Fibroblast of lung (primary cell): ENCODE data around the gene C8B. TPM values are rescaled to one million over a fixed set of nuclear protein-coding genes. Genes with fewer than 3 reads are reported as not detected.

Source experiments
- DNase-seq, 2 donors: peaks; one replicate each; pipeline versions ENCODE4 v3.0.0 to v3.0.0-alpha.2; 2010; ENCODE audit warnings: low read depth in 2 of 2
- H2AFZ ChIP-seq: 2 replicates; pipeline ENCODE4 v1.5.1; 2012; ENCODE audit warnings: low read length, control low read depth, inconsistent platforms
- H3K27ac ChIP-seq: 2 replicates; pipeline ENCODE4 v1.5.1; 2011; ENCODE audit warnings: low read length, control low read depth; ENCODE audit not compliant: insufficient read depth
- H3K27me3 ChIP-seq: 2 replicates; pipeline ENCODE4 v1.5.1; 2011; ENCODE audit warnings: mild to moderate bottlenecking, low read length; ENCODE audit not compliant: control insufficient read depth, insufficient read depth
- H3K36me3 ChIP-seq: 2 replicates; pipeline ENCODE4 v1.5.1; 2011; ENCODE audit warnings: low read length; ENCODE audit not compliant: control insufficient read depth, insufficient read depth
- H3K4me1 ChIP-seq: 2 replicates; pipeline ENCODE4 v1.5.1; 2011; ENCODE audit warnings: low read length; ENCODE audit not compliant: control insufficient read depth, insufficient read depth; ENCODE audit errors: extremely low read depth
- H3K4me2 ChIP-seq: 2 replicates; pipeline ENCODE4 v1.5.1; 2011; ENCODE audit warnings: low read length, control low read depth; ENCODE audit not compliant: insufficient read depth; ENCODE audit errors: extremely low read depth
- H3K4me3 ChIP-seq, 4 experiments: fragments of 200-600 bp in 1 of 4; sonication (generic) in 1 of 4; replicated peaks in 1 of 4; 2 replicates each; pipeline ENCODE4 v1.5.1; 2011 to 2016; ENCODE audit warnings: low read length in 4 of 4, low read depth in 3 of 4, mild to moderate bottlenecking in 3 of 4, control low read depth in 2 of 4, inconsistent platforms in 1 of 4, mixed read lengths in 1 of 4; ENCODE audit not compliant: insufficient read depth in 1 of 4; ENCODE audit errors: control extremely low read depth in 1 of 4
- H3K79me2 ChIP-seq: 2 replicates; pipeline ENCODE4 v1.5.1; 2012; ENCODE audit warnings: mild to moderate bottlenecking, low read length, inconsistent platforms; ENCODE audit not compliant: control insufficient read depth, insufficient read depth
- H3K9ac ChIP-seq: 2 replicates; pipeline ENCODE4 v1.5.1; 2011; ENCODE audit warnings: mild to moderate bottlenecking, low read length, control low read depth; ENCODE audit not compliant: insufficient read depth
- H3K9me3 ChIP-seq: 2 replicates; pipeline ENCODE4 v1.5.1; 2012; ENCODE audit warnings: low read depth, low read length; ENCODE audit not compliant: control insufficient read depth, insufficient read depth
- H4K20me1 ChIP-seq: 2 replicates; pipeline ENCODE4 v1.5.1; 2011; ENCODE audit warnings: low read length; ENCODE audit not compliant: control insufficient read depth, insufficient read depth; ENCODE audit errors: extremely low read depth
- CTCF ChIP-seq, 2 donors: IDR thresholded peaks in 1 of 2; conservative IDR thresholded peaks in 1 of 2; 1 replicate in 1 of 2; 2 replicates in 1 of 2; pipeline ENCODE4 v1.5.1; 2011 to 2012; ENCODE audit warnings: low read length in 2 of 2, control low read depth in 1 of 2, inconsistent platforms in 1 of 2, low read depth in 1 of 2, mild to moderate bottlenecking in 1 of 2
- EZH2 ChIP-seq: IDR thresholded peaks from 2 replicates; pipeline ENCODE4 v1.5.1; 2012; ENCODE audit warnings: low read length, control low read depth, mild to moderate bottlenecking; ENCODE audit errors: missing control alignments
- polyA plus RNA-seq, 2 donors: library from polyadenylated mRNA; depleted of rRNA in 1 of 2; stranded (reverse) in 1 of 2; unstranded in 1 of 2; fragments of >200 nt; gene quantifications; 2 replicates each; pipeline ENCODE4 v1.2.1, GENCODE V29; 2011 to 2012; ENCODE audit warnings: missing spikeins in 1 of 2
- total RNA-seq: library from RNA; depleted of rRNA; stranded (reverse); fragments of >200 nt; gene quantifications from 2 replicates; pipeline ENCODE4 v1.2.1, GENCODE V29; 2014

C8B gene
- total and polyA plus RNA-seq, 2 donors (not counting 1 experiment from before 2014, with no cell fraction given) = not detected

DNA sequence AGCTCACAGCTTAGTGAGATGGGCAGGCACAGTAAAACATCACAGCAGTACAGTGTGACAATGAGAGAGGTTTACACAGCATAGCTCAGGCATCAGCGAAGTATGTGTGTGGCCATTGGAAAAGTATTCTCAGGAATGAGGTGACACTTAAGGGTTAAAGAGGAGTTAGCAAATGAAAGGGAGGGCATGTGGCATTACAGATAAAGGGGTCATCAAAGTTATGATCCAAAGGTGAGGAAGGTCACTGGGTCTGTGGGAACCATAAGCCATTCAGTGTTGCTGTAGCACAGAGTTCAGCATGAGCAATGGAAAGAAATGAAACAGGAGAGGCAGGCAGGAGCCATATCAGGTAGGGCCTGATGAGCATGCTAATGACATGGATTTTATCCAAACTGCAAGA, 4.5 kb upstream of the C8B start:
- no peaks in the 10 kb centered on the region for H3K79me2 ChIP-seq

DNA sequence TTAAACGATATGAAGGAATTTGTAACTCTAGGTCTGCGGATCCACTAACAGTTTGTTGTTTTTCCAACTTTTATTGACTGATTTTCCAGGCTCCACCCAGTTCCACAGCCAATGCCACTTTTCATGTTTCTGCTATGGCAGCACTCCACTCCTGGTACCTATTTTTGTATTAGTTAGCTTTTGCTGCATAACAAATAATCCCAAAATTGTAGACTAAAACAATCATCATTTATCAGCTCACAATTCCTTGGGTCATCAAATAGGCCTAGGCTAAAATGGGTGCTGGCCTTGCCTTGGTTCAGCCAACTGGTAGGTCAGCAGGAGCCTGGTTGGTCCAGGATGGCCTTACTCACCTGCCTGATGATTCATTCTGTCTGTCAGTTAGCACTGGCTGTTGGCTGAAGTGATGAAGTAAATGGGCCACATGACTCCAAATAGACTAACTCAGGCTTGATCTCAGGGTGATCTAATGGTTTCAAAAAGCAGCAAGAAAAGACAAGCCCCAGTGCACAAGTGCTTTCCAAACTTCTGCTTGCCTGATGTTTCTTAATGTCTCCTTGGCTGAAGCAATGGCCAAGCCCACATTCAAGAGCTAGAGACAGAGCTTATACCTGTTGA, 3.2 kb upstream of the C8B start:
- Histone ChIP-seq H3K79me2 (no peaks in the 10 kb centered on the region), H3K36me3 (no peaks in the 10 kb centered on the region), H3K9ac (no peak overlapping the region), H4K20me1 (no peaks in the 10 kb centered on the region), H2AFZ (no peak overlapping the region), H3K4me1 (no peaks in the 10 kb centered on the region), H3K27me3 (no peaks in the 10 kb centered on the region), H3K4me2 (no peak overlapping the region), H3K4me3 (no peak overlapping the region), H3K27ac (no peak overlapping the region), H3K9me3 (no peaks in the 10 kb centered on the region)
- TF ChIP-seq CTCF (conservative IDR thresholded peaks at IDR 0.05 in 1 of 2, IDR thresholded peaks at IDR 0.05 in 1 of 2; ENCODE audit: low read depth in 1 of 2, low read length in 2 of 2) (no peak), EZH2 (no peak)
- DNase-seq = no peak

More for the DNA sequence above, 4.5 kb upstream of the C8B start:
- TF ChIP-seq EZH2 (no peak), CTCF (conservative IDR thresholded peaks at IDR 0.05 in 1 of 2, IDR thresholded peaks at IDR 0.05 in 1 of 2; ENCODE audit: low read depth in 1 of 2, low read length in 2 of 2) (no peak)
- no peak for DNase-seq
- Histone ChIP-seq H4K20me1 (no peaks in the 10 kb centered on the region), H3K9ac (no peak overlapping the region), H3K4me1 (no peaks in the 10 kb centered on the region), H3K9me3 (no peaks in the 10 kb centered on the region), H3K36me3 (no peaks in the 10 kb centered on the region), H3K4me2 (no peak overlapping the region), H3K4me3 (no peak overlapping the region), H3K27me3 (no peaks in the 10 kb centered on the region), H2AFZ (no peak overlapping the region), H3K27ac (no peak overlapping the region)

DNA sequence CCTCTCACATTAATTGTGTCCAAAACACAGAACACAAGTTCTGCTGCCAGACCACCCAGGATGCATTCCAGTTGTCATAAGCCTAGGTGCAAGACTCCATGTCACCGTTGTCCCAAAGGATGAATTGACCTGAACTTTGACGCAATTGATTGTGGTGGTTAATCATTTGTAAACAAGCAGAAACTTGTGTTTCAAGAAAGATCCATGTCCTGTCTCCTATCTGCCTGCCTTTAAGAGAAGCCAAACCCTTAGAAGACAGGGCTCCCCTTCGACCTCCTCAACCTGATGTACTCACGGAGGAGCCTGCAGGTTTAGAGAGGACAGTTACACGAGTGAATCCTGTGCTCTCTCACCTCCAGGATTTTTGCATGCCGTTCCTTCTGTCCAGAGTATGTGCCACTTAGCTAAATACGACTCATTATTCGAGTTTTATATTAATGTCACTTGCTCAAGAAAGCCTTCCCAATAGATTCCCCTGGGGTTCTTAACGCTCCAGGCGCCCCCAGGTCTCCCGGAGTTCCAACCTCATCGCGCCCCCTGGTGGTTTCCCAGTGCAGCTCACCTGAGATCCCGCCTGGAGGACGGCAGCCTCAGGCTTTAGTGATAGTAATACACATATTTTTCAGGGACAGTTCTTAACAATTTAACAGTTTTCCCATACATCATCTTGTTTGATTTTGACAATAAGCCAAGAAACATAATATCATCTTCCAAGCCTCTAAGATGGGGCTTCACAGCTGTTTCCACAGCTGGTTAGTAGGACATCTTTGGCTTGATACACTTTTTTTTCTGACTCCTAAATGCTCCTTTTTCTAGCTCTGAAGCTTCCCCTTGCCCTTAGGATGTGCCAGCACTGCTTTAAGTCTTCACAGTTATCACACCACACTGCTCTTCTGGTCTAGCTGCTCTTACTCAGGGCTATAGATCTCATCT, 2.4 kb upstream of the C8B start:
- Histone ChIP-seq H3K9me3 (no peaks in the 10 kb centered on the region), H3K27me3 (no peaks in the 10 kb centered on the region), H2AFZ (no peak overlapping the region), H3K9ac (no peak overlapping the region), H3K27ac (no peak overlapping the region), H3K79me2 (no peaks in the 10 kb centered on the region), H3K4me2 (no peak overlapping the region), H4K20me1 (no peaks in the 10 kb centered on the region), H3K4me3 (no peak overlapping the region), H3K36me3 (no peaks in the 10 kb centered on the region), H3K4me1 (no peaks in the 10 kb centered on the region)
- peak in 1 of 2 donors; percentile 27 for DNase-seq
- TF ChIP-seq EZH2 (no peak), CTCF (conservative IDR thresholded peaks at IDR 0.05 in 1 of 2, IDR thresholded peaks at IDR 0.05 in 1 of 2; ENCODE audit: low read depth in 1 of 2, low read length in 2 of 2) (peak; percentile 56 to 61)
